Placental epithelial cell (primary cell): ENCODE measurements around the gene TXK. TPM values are rescaled to one million over a fixed set of nuclear protein-coding genes. Genes with fewer than 3 reads are reported as not detected.

Source experiments
- small RNA-seq: library from RNA; depleted of rRNA; stranded (forward); fragments of <200 nt; gene quantifications from one replicate; pipeline ENCODE3, GENCODE V24; 2012
- total RNA-seq: library from RNA; depleted of rRNA; stranded (reverse); fragments of >200 nt; gene quantifications from 2 replicates; pipeline ENCODE4 v1.2.3, GENCODE V29; 2012

TXK gene
- total RNA-seq: not detected in 2 replicates

GRCh38 chr4:48134081-48134480 lies at the start of gene TXK:
Gene TXK, minus strand, starts transcription at chr4:48134250. Its CDS starts 80 bp downstream, at chr4:48134170.

Small RNA genes lying within 50 kb of the gene (small RNA-seq; reads per million reads assigned to genes)
- gene RF00019 (not detected), gene RF00026 (not detected), gene RNU6-838P (not detected)

Other genes starting within 250 kb of the TXK start
- gene NFXL1, start 219.7 kb downstream of the TXK start, total RNA-seq: 11.1 and 15.7 TPM in 2 replicates
- gene CNGA1, start 117.6 kb downstream of the TXK start, total RNA-seq: 0.11 and 2.0 TPM in 2 replicates
- gene NIPAL1, start 117.5 kb downstream of the TXK start, total RNA-seq: 10.6 and 10.8 TPM in 2 replicates
- gene TEC, start 135.6 kb upstream of the TXK start, total RNA-seq: 0.22 and 0.39 TPM in 2 replicates
- 42.8 and 52.2 TPM in 2 replicates for gene SLAIN2, start 207.3 kb upstream of the TXK start, total RNA-seq